GM23338 (cell line): ENCODE measurements around the gene LSP1. TPM values are rescaled to one million over a fixed set of nuclear protein-coding genes. Genes with fewer than 3 reads are reported as not detected.

ENCODE experiments used
- ATAC-seq: fragments of 200-7000 bp; cut with Tn5 transposase; 3 replicates; pipeline ENCODE4 v1.9.1; 2020
- DNase-seq: peaks from one replicate; pipeline ENCODE4 v3.0.0-alpha.2; 2015; ENCODE audit warnings: low spot score
- H2AFZ ChIP-seq: fragments of 200-600 bp; sonication (generic); 2 replicates; pipeline ENCODE4 v1.8.0; 2016; ENCODE audit warnings: antibody characterized with exemption, mild to moderate bottlenecking, moderate library complexity
- H3F3A ChIP-seq: fragments of 200-600 bp; sonication (generic); replicated peaks from 2 replicates; pipeline ENCODE4 v1.8.0; 2017; ENCODE audit warnings: antibody characterized with exemption, mixed run types, low read depth
- H3K27ac ChIP-seq: fragments of 200-600 bp; sonication (generic); 2 replicates; pipeline ENCODE4 v1.6.1; 2016; ENCODE audit warnings: low read depth
- H3K27me3 ChIP-seq: fragments of 200-600 bp; sonication (generic); 2 replicates; pipeline ENCODE4 v1.8.0; 2016; ENCODE audit warnings: mild to moderate bottlenecking, mixed run types, moderate library complexity; ENCODE audit not compliant: insufficient read depth
- H3K36me3 ChIP-seq: fragments of 200-600 bp; sonication (generic); 2 replicates; pipeline ENCODE4 v1.8.0; 2016; ENCODE audit warnings: mild to moderate bottlenecking; ENCODE audit not compliant: insufficient read depth
- H3K4me1 ChIP-seq: fragments of 200-600 bp; sonication (generic); 2 replicates; pipeline ENCODE4 v1.8.0; 2016; ENCODE audit warnings: mild to moderate bottlenecking, moderate library complexity; ENCODE audit not compliant: insufficient read depth
- H3K4me2 ChIP-seq: fragments of 200-600 bp; sonication (generic); 2 replicates; pipeline ENCODE4 v1.7.1; 2017; ENCODE audit warnings: mixed run types
- H3K4me3 ChIP-seq: fragments of 200-600 bp; sonication (generic); 2 replicates; pipeline ENCODE4 v1.6.1; 2016; ENCODE audit warnings: mixed run types
- H3K79me2 ChIP-seq: fragments of 200-600 bp; sonication (generic); replicated peaks from 2 replicates; pipeline ENCODE4 v1.8.0; 2017; ENCODE audit warnings: mild to moderate bottlenecking; ENCODE audit not compliant: insufficient read depth
- H3K9me2 ChIP-seq: fragments of 200-600 bp; sonication (generic); 2 replicates; pipeline ENCODE4 v1.8.0; 2017; ENCODE audit not compliant: insufficient read depth
- H4K20me1 ChIP-seq: fragments of 200-600 bp; sonication (generic); replicated peaks from 2 replicates; pipeline ENCODE4 v1.8.0; 2017; ENCODE audit warnings: mild to moderate bottlenecking; ENCODE audit not compliant: insufficient read depth
- H3K27ac Mint-ChIP-seq: 2 replicates; pipeline ENCODE4 v1.8.0; 2020; ENCODE audit warnings: inconsistent platforms, mild to moderate bottlenecking, moderate library complexity, mixed read lengths
- H3K27me3 Mint-ChIP-seq: 3 replicates; pipeline ENCODE4 v1.8.0; 2022; ENCODE audit warnings: low read depth, mild to moderate bottlenecking, moderate library complexity, mixed read lengths, inconsistent platforms; ENCODE audit not compliant: insufficient read depth, poor library complexity
- H3K36me3 Mint-ChIP-seq: 3 replicates; pipeline ENCODE4 v1.8.0; 2021; ENCODE audit warnings: low read depth, mild to moderate bottlenecking, inconsistent platforms, moderate library complexity, mixed read lengths
- H3K4me1 Mint-ChIP-seq: 3 replicates; pipeline ENCODE4 v1.8.0; 2020; ENCODE audit warnings: mild to moderate bottlenecking, inconsistent platforms, mixed read lengths
- H3K4me3 Mint-ChIP-seq: 3 replicates; pipeline ENCODE4 v1.8.0; 2021; ENCODE audit warnings: moderate library complexity, mild to moderate bottlenecking, inconsistent platforms, mixed read lengths
- H3K9me3 Mint-ChIP-seq: 3 replicates; pipeline ENCODE4 v1.8.0; 2020; ENCODE audit warnings: moderate library complexity, mild to moderate bottlenecking, inconsistent platforms, mixed read lengths
- CREB1 ChIP-seq: fragments of 250-450 bp; sonication (Bioruptor Pico); IDR thresholded peaks from 2 replicates; pipeline ENCODE4 v1.5.0; 2020; ENCODE audit warnings: low read depth, mild to moderate bottlenecking, moderate library complexity
- ETS1 ChIP-seq: IDR thresholded peaks from 2 replicates; pipeline ENCODE4 v1.6.1; 2016; ENCODE audit warnings: antibody characterized with exemption
- EZH2phosphoT487 ChIP-seq: fragments of 200-600 bp; sonication (generic); IDR thresholded peaks from one replicate; pipeline ENCODE4 v1.8.1; 2018; ENCODE audit warnings: antibody characterized with exemption; ENCODE audit not compliant: unreplicated experiment
- JUNB ChIP-seq: IDR thresholded peaks from one replicate; pipeline ENCODE4 v1.6.1; 2016; ENCODE audit warnings: antibody characterized with exemption; ENCODE audit not compliant: unreplicated experiment
- NANOG ChIP-seq: IDR thresholded peaks from 2 replicates; pipeline ENCODE4 v1.6.1; 2016; ENCODE audit warnings: antibody characterized with exemption, borderline replicate concordance
- REST ChIP-seq: IDR thresholded peaks from one replicate; pipeline ENCODE4 v1.6.1; 2018; ENCODE audit warnings: antibody characterized with exemption; ENCODE audit not compliant: unreplicated experiment
- STAT1 ChIP-seq: IDR thresholded peaks from one replicate; pipeline ENCODE4 v1.6.1; 2016; ENCODE audit warnings: antibody characterized with exemption; ENCODE audit not compliant: unreplicated experiment
- ZNF462 ChIP-seq: fragments of 250-450 bp; sonication (Bioruptor Pico); IDR thresholded peaks from 2 replicates; pipeline ENCODE4 v1.5.0; 2020; ENCODE audit warnings: mild to moderate bottlenecking, moderate library complexity
- polyA plus RNA-seq: library from polyadenylated mRNA; unstranded; fragments of >200 nt; fragmentation: Nextera tagmentation; extraction: Ambion mirVana; gene quantifications from 2 replicates; pipeline ENCODE4 v1.2.1, GENCODE V29; 2016
- total RNA-seq: library from RNA; depleted of rRNA; stranded (reverse); fragments of >200 nt; shearing (Covaris generic); gene quantifications from 2 replicates; pipeline ENCODE4 v1.2.3, GENCODE V29; 2014

Gene LSP1
- total and polyA plus RNA-seq, 2 experiments from 2014 or later, result 0.84 TPM; not detected in 1

- TF ChIP-seq JUNB (no peak), STAT1 (no peak), CREB1 (no peak), ZNF462 (no peak)
These were observed 17.9 kb upstream of the LSP1 start, which contains the start of gene SYT8 (continued) for GRCh38 chr11:1834779-1835670.

- Mint-ChIP-seq H3K4me1 (peaks cover 5% of the 10 kb centered on the region; the same call in 1 of the 3 replicates), H3K4me3 (no peak overlapping the region), H3K36me3 (no peaks in the 10 kb centered on the region), H3K9me3 (no peaks in the 10 kb centered on the region), H3K27ac (no peak overlapping the region), H3K27me3 (peaks cover 11% of the 10 kb centered on the region)
- Histone ChIP-seq H2AFZ (no peak overlapping the region), H3K9me2 (no peaks in the 10 kb centered on the region), H3K36me3 (no peaks in the 10 kb centered on the region), H4K20me1 (no peaks in the 10 kb centered on the region), H3K4me1 (no peaks in the 10 kb centered on the region; the same call in 1 of the 2 replicates), H3K4me2 (no peak overlapping the region), H3K4me3 (no peak overlapping the region), H3F3A (no peaks in the 10 kb centered on the region), H3K27ac (no peak overlapping the region), H3K27me3 (no peaks in the 10 kb centered on the region), H3K79me2 (no peaks in the 10 kb centered on the region)
- TF ChIP-seq EZH2phosphoT487 (no peak), REST (no peak), NANOG (no peak), ETS1 (no peak), JUNB (no peak)
- DNase-seq (no peak), ATAC-seq (no peak)
These were observed 17.2 kb upstream of the LSP1 start for GRCh38 chr11:1835671-1836010.
